NCI-H2171 (cell line): Measurements from ENCODE around the gene UBLCP1.
"Not testable (repeated sequence)": the region's sequence is repeated elsewhere in the genome, so short reads cannot be mapped to it uniquely, and the experiment has no call there.

Experiments used
- DNase-seq: peaks from one replicate; lab custom pipeline; 2025; lab: John Stamatoyannopoulos, UW

The UBLCP1 gene

GRCh38 chr5:159252195-159252594 lies 10.9 kb upstream of the UBLCP1 start:
- no peak for DNase-seq

- DNase-seq = no peak
These were observed 6.1 kb upstream of the UBLCP1 start for GRCh38 chr5:159257007-159257406.

- DNase-seq = no peak
These were observed 5.3 kb upstream of the UBLCP1 start for GRCh38 chr5:159257629-159258283.

GRCh38 chr5:159258361-159258760 lies 4.7 kb upstream of the UBLCP1 start:
- no peak for DNase-seq

GRCh38 chr5:159260212-159260611 lies 2.9 kb upstream of the UBLCP1 start:
- not testable (repeated sequence) for DNase-seq

- DNase-seq = no peak
These were observed 625 bp upstream of the UBLCP1 start for GRCh38 chr5:159262472-159262858.

GRCh38 chr5:159263569-159263905 lies 447 bp downstream of the UBLCP1 start:
- DNase-seq = no peak

- DNase-seq = not testable (repeated sequence)
These were observed 3.7 kb downstream of the UBLCP1 start for GRCh38 chr5:159266764-159267163.

GRCh38 chr5:159269723-159270122 lies 6.6 kb downstream of the UBLCP1 start:
- DNase-seq = no peak

- no peak for DNase-seq
These were observed 10.8 kb downstream of the UBLCP1 start for GRCh38 chr5:159273923-159274322.

GRCh38 chr5:159274676-159275075 lies 11.6 kb downstream of the UBLCP1 start:
- no peak for DNase-seq

GRCh38 chr5:159286420-159287035 lies 23.4 kb downstream of the UBLCP1 start:
- no peak for DNase-seq

GRCh38 chr5:159290741-159291140 lies 27.7 kb downstream of the UBLCP1 start:
- DNase-seq = no peak

- no peak for DNase-seq
These were observed 31.8 kb downstream of the UBLCP1 start for GRCh38 chr5:159294921-159295320.

GRCh38 chr5:159297300-159297699 lies 34.2 kb downstream of the UBLCP1 start:
- DNase-seq = not testable (repeated sequence)

GRCh38 chr5:159301466-159301865 lies 38.4 kb downstream of the UBLCP1 start:
- no peak for DNase-seq

GRCh38 chr5:159301929-159302860 lies 39.1 kb downstream of the UBLCP1 start:
- not testable (repeated sequence) for DNase-seq

- DNase-seq = no peak
These were observed 40.2 kb downstream of the UBLCP1 start for GRCh38 chr5:159303286-159303685.

GRCh38 chr5:159304961-159305595 lies 42.0 kb downstream of the UBLCP1 start:
- no peak for DNase-seq

GRCh38 chr5:159309689-159310433 lies 46.8 kb downstream of the UBLCP1 start:
- DNase-seq = no peak

- no peak for DNase-seq
These were observed 47.4 kb downstream of the UBLCP1 start for GRCh38 chr5:159310511-159310910.

- DNase-seq = no peak
These were observed 48.0 kb downstream of the UBLCP1 start for GRCh38 chr5:159311063-159311462.
